GM21737 (cell line): ENCODE measurements around the gene SEMA6A.

Source experiments
- ATAC-seq: cut with Tn5 transposase; IDR thresholded peaks from one replicate; pipeline ENCODE4 v1.9.1; 2021; ENCODE audit warnings: mild to moderate bottlenecking, moderate library complexity; ENCODE audit not compliant: unreplicated experiment

SEMA6A gene

DNA sequence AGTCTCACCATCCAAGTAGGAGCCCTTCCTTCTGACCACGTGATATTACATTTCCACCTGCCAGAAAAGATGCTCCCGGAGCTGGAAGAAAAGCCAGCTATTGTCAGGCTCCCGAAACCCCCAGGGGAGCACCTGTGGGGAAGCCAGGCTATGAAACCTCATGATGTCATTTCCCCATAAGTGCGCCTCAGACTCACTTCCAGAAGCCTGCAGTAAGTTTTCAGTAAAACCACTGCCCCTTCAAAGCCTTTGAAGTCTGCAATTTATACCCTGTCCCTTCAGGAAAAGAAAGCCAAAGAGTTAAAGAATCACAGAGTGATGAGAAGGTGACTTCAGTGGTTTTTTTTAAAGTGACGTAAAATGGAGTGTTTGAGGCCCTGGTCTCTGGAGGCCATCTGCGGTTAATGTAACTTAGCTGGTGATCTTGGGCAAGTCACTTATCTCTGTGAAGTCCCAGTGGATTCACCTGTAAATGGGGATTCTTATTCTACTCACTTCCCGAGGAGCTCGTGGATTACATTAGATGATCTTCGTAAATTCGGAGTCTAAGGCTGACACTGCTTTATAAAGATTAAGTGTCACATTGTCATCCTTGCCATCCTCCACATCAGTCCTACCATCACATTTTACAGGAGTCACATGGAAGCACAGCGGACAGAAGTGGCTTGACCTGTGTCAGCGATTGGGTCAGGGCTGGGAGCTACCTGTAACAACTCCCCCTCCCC lies 2.6 kb upstream of the SEMA6A start:
- ATAC-seq = peak; percentile 57

DNA sequence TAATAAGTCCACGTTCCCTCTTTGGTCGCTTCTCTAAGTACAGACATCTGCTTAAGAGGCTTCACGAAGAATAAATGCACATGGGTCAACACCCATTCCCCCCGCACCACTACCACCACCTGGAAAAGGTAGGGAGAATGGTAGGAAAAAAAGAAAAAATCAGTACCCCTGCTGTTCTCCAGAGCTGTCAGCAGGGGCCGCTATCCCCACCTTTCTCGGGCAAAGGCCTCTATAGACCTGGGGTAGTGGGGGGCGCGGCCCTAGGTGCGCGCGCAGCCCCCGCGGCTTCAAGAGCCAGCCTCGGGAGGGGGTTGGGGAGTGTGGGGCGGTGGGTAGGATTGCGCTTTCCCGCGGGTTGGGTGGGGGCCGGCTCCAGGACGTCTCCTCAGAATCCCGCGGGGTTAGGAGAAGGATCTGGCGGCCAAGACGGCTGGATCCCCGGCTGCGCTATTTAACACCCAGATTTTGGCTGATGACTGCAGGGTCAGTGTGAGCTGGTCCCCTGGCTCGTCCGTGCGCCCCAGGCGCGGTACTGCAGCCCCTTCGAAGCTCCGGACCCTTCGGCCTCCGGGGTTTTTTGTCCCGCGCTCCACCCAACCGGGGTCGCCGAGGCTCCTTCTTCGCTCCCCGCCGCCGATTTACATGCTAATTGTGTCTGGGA lies 1.6 kb upstream of the SEMA6A start:
- ATAC-seq = peak; percentile 50

GRCh38 chr5:116575326-116576052 lies 866 bp upstream of the SEMA6A start:
- no peak for ATAC-seq

DNA sequence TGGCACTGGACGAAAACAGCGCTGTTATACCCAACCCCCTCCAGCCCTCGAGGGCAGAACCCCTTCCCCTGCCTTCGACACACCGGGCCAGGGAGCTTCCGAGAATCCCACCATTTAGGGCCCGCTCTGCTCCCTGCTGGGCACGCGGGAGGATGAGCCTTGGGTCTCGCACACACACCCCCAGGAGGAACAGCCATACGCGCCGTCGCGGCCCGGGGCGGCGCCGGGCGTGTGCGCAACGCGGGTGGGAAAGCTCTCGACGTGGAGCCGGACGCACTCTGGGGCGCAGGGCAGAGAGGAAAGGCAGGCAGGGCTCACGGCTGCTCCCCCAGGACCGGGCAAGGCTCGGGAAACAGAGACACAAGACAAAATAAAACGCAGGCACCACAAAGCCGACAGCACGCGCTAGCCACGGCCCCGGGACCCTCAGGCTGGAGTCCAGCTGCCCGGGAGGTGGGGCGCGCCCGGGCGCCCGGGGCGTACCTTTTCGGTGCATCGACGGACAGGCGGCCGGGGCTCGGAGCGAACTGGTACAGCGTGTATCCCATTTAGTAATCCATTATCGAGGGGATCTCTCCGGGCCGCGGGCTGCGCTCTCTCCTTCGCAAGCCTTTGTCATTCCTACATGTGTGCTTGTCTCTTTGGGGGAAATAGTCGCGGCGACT lies 789 bp downstream of the SEMA6A start:
- no peak for ATAC-seq

DNA sequence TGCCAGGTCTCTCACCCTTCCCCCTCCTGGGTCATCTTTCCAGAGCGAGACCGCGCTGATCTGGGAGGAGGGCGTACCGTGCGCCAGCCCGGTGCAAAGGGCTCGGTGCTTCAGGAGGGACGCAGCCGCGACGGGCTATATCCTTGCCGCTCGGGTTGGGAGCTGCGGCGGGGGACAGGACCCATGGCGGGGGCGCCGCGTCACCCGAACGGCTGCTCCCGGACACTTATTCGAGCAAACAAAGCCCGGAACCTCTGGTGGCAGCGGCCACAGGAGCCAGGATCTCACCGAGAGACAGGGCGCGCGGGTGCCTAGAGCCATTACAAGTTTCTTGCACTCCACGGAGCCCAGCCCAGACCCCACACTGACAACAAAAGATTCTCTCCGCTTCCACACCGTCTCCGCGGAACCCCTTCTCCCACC lies 1.3 kb downstream of the SEMA6A start:
- ATAC-seq = no peak

DNA sequence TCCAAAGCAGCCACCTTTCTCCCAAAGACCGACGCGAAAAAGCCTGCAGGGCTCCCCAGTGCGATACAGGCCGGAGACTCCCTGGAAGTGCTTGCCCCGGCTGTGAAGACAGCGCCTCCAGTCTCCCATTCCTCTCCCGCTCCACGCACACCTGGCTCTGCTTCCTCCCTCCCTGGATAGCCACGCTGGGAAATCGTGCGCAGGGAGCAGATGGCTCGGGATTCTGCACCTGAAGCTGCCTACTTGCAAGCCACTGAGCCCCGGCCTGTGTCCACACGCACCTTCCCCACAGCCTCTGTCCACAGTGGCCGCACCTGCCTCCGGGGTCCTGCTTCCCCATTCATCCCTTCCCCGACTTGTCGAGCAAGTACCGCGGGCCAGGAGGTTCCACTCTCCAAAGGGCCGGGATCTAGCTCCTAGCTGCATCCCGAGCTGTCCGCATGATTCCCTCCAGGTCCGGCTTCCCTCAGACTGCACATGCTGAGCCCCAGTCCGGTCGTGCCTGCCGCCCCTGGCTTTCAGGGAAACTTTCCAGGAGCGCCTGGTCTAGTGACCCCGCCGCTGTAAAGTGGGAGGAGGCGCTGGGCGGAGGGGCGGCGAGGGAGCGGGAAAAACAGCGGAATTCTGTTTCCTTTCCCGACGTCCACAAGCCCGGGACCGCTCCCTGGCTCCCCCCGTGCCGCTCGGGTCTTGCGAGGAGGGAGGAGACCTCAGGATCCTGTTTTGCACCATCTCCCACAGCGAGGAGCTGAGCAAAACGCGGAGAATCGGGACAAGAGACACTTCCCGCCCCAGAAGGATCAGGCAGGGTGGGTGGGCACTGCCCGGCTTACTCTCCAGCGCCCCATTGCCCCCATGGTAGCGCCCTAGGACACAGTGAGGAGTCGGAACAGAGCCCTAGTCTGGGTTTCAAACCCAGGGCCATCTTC lies 2.0 kb downstream of the SEMA6A start:
- ATAC-seq = no peak

DNA sequence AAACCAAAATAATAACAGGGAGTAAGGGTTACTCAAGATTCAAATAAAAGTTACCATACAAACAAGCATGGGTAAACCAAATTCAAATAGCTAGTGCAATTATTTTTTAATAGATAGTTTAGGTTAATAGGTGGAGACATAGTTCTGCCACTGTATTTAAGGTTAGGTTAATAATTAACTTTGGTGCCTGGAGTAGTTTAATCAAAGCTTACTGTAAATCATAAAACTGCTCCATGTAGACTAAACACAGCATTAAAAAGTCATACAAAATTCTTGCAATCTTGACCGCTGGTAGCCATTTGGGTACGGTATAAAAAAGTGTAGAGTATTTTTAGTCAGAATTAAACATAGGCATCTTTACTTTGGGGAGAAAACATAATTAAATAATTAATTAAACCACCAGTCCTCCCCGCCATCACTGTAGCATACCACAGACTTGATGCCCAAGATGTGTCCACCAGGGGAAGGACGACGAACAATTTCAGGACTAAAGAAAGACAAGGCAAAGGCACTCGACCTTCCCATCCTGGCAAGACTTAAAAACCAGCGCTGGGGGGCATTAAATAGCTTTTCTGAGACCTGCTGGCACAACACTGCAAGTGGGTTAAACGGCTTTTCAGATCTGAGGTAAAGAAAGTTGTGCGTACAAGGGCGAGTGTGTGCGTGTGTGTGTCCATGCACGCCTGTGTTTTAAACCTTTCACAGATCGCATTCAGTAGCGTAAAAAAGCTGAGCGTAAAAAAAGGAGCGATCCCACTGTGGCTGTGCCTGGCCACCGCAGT lies 2.9 kb downstream of the SEMA6A start:
- no peak for ATAC-seq

DNA sequence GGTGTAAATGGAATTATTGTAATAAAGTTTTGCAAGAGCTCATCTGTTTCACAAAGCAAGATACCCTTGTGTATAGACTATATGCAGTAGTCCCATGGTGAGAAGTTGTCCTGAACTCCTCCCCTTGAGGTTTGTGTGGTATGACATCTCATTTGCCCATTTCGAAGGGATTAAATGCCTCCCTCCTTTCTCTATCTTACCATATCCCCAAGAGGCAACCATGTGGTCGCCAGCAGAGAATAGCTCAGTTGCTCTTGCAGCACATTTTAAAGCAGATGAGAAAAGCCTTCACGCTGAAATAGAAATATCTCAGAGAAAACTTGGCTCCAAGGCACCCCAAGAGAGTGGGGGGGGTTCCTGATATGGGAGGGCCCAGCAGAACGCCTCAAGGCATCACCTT lies 4.6 kb downstream of the SEMA6A start:
- ATAC-seq = no peak

- no peak for ATAC-seq
Observed at GRCh38 chr5:116567106-116567505, 7.5 kb downstream of the SEMA6A start.

DNA sequence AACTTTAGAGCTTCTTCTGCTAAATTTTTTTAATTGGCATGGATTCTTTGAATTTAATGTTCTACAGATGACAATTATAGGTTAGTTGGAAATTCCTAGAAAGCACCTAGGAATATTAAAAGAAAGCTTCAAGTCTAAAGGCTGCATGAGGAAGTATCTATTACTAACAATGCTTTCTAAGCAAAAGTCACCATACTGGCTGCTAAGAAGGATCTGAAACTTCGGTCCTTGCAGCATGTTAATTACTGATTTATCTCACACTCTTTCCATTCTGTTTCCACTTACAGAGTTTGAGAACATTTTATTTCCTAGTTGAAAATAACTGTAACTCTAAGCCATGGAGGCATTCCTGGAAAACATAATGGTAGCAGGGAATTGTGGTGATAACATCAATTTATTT lies 8.4 kb downstream of the SEMA6A start:
- ATAC-seq = peak; percentile 65

GRCh38 chr5:116564756-116565490 lies 9.7 kb downstream of the SEMA6A start:
- ATAC-seq = no peak

GRCh38 chr5:116564312-116564711 lies 10.3 kb downstream of the SEMA6A start:
- no peak for ATAC-seq

DNA sequence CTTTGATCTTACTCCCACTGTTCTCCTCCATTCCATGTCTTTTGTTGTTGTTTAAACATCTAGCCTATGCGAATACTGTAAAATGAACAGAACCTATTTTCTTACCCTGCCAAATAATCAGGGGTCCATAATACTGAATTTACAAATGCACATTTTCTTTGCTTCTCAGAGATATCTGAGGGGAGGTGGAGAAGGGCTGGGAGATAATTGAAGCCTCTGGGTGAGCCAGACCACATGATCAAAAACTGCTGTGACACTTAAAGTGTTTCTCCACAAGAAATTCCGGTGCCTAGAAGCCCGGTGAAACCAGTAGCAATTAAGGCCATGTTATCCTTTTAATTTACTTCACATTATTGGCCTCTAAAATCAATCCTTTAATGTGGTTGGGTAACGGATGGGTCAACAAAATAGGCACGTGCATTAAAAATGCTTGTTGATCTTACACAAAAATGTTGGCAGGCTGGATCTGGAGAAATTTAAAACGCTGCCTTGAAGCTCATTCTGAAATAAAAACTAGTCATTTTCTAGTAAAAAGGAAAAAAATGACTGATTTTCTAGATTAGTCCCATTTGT lies 10.8 kb downstream of the SEMA6A start:
- ATAC-seq = no peak

GRCh38 chr5:116562669-116563068 lies 12.0 kb downstream of the SEMA6A start:
- no peak for ATAC-seq

- ATAC-seq = no peak
Observed at GRCh38 chr5:116561658-116562057, 13.0 kb downstream of the SEMA6A start.

GRCh38 chr5:116559673-116560164 lies 14.9 kb downstream of the SEMA6A start:
- no peak for ATAC-seq

DNA sequence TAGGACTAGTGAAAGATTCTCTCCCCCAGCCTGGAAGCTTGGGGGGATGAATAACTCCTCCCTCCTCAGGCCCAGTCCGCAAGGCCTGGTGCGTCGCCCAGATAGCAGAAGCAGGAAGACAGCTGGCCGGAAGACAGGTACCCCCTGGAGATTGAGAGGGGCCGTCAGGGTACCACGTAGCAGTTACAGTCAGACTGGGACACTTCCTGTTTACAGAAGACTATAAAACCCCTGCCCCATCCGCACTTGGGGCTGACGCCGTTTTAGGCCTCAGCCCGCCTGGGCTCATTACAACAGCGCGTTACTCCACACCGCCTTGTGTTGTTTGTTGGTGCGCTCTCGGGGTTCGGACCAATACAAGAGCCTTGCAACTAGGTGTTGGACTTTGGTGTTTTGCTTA lies 15.4 kb downstream of the SEMA6A start:
- ATAC-seq = no peak

DNA sequence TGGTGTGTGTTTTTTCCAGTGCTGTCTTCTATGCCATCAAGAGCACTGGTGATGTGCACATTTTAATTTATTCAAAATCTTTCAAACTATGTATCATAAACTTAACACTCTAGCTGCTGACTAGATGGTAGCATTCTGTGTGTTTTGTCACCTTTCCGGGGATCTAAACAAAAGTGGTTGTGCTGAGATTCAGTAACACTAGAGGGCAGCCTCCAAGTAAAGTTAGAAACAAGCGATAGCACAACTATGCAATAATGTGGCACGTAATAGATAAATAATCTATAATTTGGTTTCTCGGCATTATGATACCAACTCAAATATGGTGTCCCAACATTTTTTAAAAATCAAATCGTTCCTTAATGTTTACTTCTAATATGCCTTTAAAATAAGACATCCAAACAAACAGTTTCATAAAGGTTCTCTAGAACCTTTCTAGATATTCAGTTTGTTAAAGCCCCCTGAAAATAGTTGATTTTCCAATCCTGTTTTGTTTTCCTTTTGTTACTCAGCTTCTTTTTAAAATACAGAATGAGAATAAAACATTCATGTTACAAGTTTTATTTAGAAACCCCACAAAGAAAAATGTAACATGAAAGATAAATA lies 16.9 kb downstream of the SEMA6A start:
- no peak for ATAC-seq
